ENCODE results near the gene LPAR3. TPM values are rescaled to one million over a fixed set of nuclear protein-coding genes. Genes with fewer than 3 reads are reported as not detected.

The LPAR3 gene
- total and polyA plus RNA-seq, 2 experiments from 2014 or later, result 10.4 to 36.9 TPM

- no peak for TF ChIP-seq CTCF (conservative IDR thresholded peaks at IDR 0.05; ENCODE audit: low read depth in 2 of 2)
- no peak for TF ChIP-seq ZNF114 (CRISPR knock-in tag; IDR thresholded peaks at IDR 0.05)
- TF ChIP-seq REST (IDR thresholded peaks at IDR 0.05; ENCODE audit: unreplicated experiment), result no peak
- TF ChIP-seq CREB1 (CRISPR knock-in tag; IDR thresholded peaks at IDR 0.05; ENCODE audit: low read depth), result no peak
- TF ChIP-seq POLR2AphosphoS5 (IDR thresholded peaks at IDR 0.05; ENCODE audit: low read depth), result no peak
- no peak for TF ChIP-seq NANOG (IDR thresholded peaks at IDR 0.05; ENCODE audit: borderline replicate concordance)
- TF ChIP-seq ETS1 (IDR thresholded peaks at IDR 0.05), result no peak
These were observed 89.4 kb downstream of the LPAR3 start (continued) for GRCh38 chr1:84803604-84804003.

GRCh38 chr1:84802567-84803232, 90.3 kb downstream of the LPAR3 start:
- Histone ChIP-seq H3F3A (replicated peaks; ENCODE audit: low read depth) (no peaks in the 10 kb centered on the region), H3K4me1 (ENCODE audit: insufficient read depth) (no peaks in the 10 kb centered on the region), H3K4me3 (no peak overlapping the region), H3K9me2 (ENCODE audit: insufficient read depth) (no peaks in the 10 kb centered on the region), H2AFZ (no peak overlapping the region), H3K4me2 (no peak overlapping the region), H3K79me2 (replicated peaks; ENCODE audit: insufficient read depth) (no peaks in the 10 kb centered on the region), H3K36me3 (ENCODE audit: insufficient read depth) (no peaks in the 10 kb centered on the region), H4K20me1 (replicated peaks; ENCODE audit: insufficient read depth) (no peaks in the 10 kb centered on the region), H3K27me3 (ENCODE audit: insufficient read depth) (no peaks in the 10 kb centered on the region), H3K27ac (ENCODE audit: low read depth) (no peak overlapping the region)
- H3K4me1 Mint-ChIP-seq, result no peaks in the 10 kb centered on the region
- no peak overlapping the region for H3K27ac Mint-ChIP-seq
- no peaks in the 10 kb centered on the region; the same call in 2 of the 3 replicates for H3K9me3 Mint-ChIP-seq
- ATAC-seq, result no peak
- H3K4me3 Mint-ChIP-seq, result no peak overlapping the region
- no peak for DNase-seq (ENCODE audit: low spot score)
- peaks cover 4% of the 10 kb centered on the region for H3K27me3 Mint-ChIP-seq (ENCODE audit: insufficient read depth, low read depth, poor library complexity)
- no peaks in the 10 kb centered on the region for H3K36me3 Mint-ChIP-seq (ENCODE audit: low read depth)
- no peak for TF ChIP-seq POLR2AphosphoS5 (IDR thresholded peaks at IDR 0.05; ENCODE audit: low read depth)
- TF ChIP-seq, protein P1, sequence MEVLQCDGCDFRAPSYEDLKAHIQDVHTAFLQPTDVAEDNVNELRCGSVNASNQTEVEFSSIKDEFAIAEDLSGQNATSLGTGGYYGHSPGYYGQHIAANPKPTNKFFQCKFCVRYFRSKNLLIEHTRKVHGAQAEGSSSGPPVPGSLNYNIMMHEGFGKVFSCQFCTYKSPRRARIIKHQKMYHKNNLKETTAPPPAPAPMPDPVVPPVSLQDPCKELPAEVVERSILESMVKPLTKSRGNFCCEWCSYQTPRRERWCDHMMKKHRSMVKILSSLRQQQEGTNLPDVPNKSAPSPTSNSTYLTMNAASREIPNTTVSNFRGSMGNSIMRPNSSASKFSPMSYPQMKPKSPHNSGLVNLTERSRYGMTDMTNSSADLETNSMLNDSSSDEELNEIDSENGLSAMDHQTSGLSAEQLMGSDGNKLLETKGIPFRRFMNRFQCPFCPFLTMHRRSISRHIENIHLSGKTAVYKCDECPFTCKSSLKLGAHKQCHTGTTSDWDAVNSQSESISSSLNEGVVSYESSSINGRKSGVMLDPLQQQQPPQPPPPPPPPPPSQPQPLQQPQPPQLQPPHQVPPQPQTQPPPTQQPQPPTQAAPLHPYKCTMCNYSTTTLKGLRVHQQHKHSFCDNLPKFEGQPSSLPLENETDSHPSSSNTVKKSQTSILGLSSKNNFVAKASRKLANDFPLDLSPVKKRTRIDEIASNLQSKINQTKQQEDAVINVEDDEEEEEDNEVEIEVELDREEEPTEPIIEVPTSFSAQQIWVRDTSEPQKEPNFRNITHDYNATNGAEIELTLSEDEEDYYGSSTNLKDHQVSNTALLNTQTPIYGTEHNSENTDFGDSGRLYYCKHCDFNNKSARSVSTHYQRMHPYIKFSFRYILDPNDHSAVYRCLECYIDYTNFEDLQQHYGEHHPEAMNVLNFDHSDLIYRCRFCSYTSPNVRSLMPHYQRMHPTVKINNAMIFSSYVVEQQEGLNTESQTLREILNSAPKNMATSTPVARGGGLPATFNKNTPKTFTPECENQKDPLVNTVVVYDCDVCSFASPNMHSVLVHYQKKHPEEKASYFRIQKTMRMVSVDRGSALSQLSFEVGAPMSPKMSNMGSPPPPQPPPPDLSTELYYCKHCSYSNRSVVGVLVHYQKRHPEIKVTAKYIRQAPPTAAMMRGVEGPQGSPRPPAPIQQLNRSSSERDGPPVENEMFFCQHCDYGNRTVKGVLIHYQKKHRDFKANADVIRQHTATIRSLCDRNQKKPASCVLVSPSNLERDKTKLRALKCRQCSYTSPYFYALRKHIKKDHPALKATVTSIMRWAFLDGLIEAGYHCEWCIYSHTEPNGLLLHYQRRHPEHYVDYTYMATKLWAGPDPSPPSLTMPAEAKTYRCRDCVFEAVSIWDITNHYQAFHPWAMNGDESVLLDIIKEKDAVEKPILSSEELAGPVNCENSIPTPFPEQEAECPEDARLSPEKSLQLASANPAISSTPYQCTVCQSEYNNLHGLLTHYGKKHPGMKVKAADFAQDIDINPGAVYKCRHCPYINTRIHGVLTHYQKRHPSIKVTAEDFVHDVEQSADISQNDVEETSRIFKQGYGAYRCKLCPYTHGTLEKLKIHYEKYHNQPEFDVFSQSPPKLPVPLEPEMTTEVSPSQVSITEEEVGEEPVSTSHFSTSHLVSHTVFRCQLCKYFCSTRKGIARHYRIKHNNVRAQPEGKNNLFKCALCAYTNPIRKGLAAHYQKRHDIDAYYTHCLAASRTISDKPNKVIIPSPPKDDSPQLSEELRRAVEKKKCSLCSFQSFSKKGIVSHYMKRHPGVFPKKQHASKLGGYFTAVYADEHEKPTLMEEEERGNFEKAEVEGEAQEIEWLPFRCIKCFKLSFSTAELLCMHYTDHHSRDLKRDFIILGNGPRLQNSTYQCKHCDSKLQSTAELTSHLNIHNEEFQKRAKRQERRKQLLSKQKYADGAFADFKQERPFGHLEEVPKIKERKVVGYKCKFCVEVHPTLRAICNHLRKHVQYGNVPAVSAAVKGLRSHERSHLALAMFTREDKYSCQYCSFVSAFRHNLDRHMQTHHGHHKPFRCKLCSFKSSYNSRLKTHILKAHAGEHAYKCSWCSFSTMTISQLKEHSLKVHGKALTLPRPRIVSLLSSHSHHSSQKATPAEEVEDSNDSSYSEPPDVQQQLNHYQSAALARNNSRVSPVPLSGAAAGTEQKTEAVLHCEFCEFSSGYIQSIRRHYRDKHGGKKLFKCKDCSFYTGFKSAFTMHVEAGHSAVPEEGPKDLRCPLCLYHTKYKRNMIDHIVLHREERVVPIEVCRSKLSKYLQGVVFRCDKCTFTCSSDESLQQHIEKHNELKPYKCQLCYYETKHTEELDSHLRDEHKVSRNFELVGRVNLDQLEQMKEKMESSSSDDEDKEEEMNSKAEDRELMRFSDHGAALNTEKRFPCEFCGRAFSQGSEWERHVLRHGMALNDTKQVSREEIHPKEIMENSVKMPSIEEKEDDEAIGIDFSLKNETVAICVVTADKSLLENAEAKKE (CRISPR knock-in tag; IDR thresholded peaks at IDR 0.05), result no peak
- no peak for TF ChIP-seq CREB1 (CRISPR knock-in tag; IDR thresholded peaks at IDR 0.05; ENCODE audit: low read depth)
- no peak for TF ChIP-seq ZNF114 (CRISPR knock-in tag; IDR thresholded peaks at IDR 0.05)
- no peak for TF ChIP-seq EZH2phosphoT487 (IDR thresholded peaks at IDR 0.05; ENCODE audit: unreplicated experiment)
- no peak for TF ChIP-seq ZNF331 (CRISPR knock-in tag; IDR thresholded peaks at IDR 0.05; ENCODE audit: low read depth)
- no peak for TF ChIP-seq NANOG (IDR thresholded peaks at IDR 0.05; ENCODE audit: borderline replicate concordance)
- no peak for TF ChIP-seq JUNB (IDR thresholded peaks at IDR 0.05; ENCODE audit: unreplicated experiment)

Measured in GM23338 (cell line).